K562 (cell line): ENCODE data around the gene SIGMAR1. TPM values are rescaled to one million over a fixed set of nuclear protein-coding genes. Genes with fewer than 3 reads are reported as not detected.

Source experiments
- ATAC-seq: fragments of 200-7000 bp; cut with Tn5 transposase; 3 replicates; pipeline ENCODE4 v1.9.1; 2020; ENCODE audit warnings: moderate library complexity
- BruUV-seq: library from RNA; stranded (reverse); fragments of 400-500 nt; replicated peaks from 2 replicates; lab custom pipeline; 2021; lab: Mats Ljungman, UMichigan
- CTCF ChIA-PET: fragments of 300-600 bp; formaldehyde crosslinking; extraction: SDS; loops from one replicate; lab custom pipeline; 2021; ENCODE audit warnings: low intra/inter-chr PET ratio; lab: Yijun Ruan, JAX
- POLR2A ChIA-PET: fragments of 300-600, 350-650 bp; sonication (Branson Sonifier 250); formaldehyde crosslinking; extraction: SDS; loops from one replicate; lab custom pipeline; 2021; ENCODE audit warnings: antibody characterized with exemption, inconsistent platforms; lab: Yijun Ruan, JAX
- DNase-seq, 4 experiments: peaks; one replicate each; pipeline versions ENCODE4 v3.0.0 to v3.0.0-alpha.2; 2011 to 2018; ENCODE audit warnings: low spot score in 3 of 4, mixed read lengths in 3 of 4; ENCODE audit errors: extremely low read depth in 1 of 4
- FAIRE-seq: peaks from 2 replicates; lab custom pipeline; 2011; peaks lifted over from hg19 to GRCh38; lab: Jason Lieb, UNC
- H2AFZ ChIP-seq: 2 replicates; pipeline ENCODE4 v1.6.0; 2011; ENCODE audit warnings: low read depth, low read length, control low read depth, inconsistent platforms
- H3K27ac ChIP-seq: fragments of 200-600 bp; 3 replicates; pipeline ENCODE4 v1.8.0; 2011; ENCODE audit warnings: low read depth, mild to moderate bottlenecking, control low read depth, inconsistent platforms, low read length, moderate library complexity, mixed read lengths; ENCODE audit errors: extremely low read depth
- H3K27me3 ChIP-seq, 2 experiments: fragments of 300-600 bp in 1 of 2; 2 replicates in 1 of 2; 3 replicates in 1 of 2; pipeline versions ENCODE4 v1.6.0 to v1.8.0; 2011; ENCODE audit warnings: inconsistent platforms in 2 of 2, low read length in 2 of 2, mild to moderate bottlenecking in 1 of 2, mixed read lengths in 1 of 2, moderate library complexity in 1 of 2; ENCODE audit not compliant: control insufficient read depth in 2 of 2, insufficient read depth in 2 of 2
- H3K36me3 ChIP-seq: fragments of 300-600 bp; 3 replicates; pipeline ENCODE4 v1.8.0; 2011; ENCODE audit warnings: mild to moderate bottlenecking, low read length, inconsistent platforms; ENCODE audit not compliant: control insufficient read depth, insufficient read depth
- H3K4me1 ChIP-seq, 2 experiments: fragments of 200-600 bp in 1 of 2; replicated peaks in 1 of 2; 2 replicates in 1 of 2; 3 replicates in 1 of 2; pipeline versions ENCODE4 v1.5.1 to v1.8.0; 2011; ENCODE audit warnings: inconsistent platforms in 2 of 2, low read length in 2 of 2, mild to moderate bottlenecking in 1 of 2, mixed read lengths in 1 of 2, moderate library complexity in 1 of 2; ENCODE audit not compliant: control insufficient read depth in 2 of 2, insufficient read depth in 2 of 2
- H3K4me2 ChIP-seq: 2 replicates; pipeline ENCODE4 v1.6.1; 2011; ENCODE audit warnings: low read length, control low read depth, inconsistent platforms, mixed read lengths; ENCODE audit not compliant: insufficient read depth
- H3K4me3 ChIP-seq: fragments of 200-600 bp; sonication (generic), shearing (Covaris generic); 2 replicates; pipeline ENCODE4 v1.5.1; 2016; ENCODE audit warnings: control low read depth, inconsistent platforms
- H3K79me2 ChIP-seq: fragments of 200-600 bp; 3 replicates; pipeline ENCODE4 v1.8.0; 2011; ENCODE audit warnings: low read length, inconsistent platforms; ENCODE audit not compliant: control insufficient read depth, insufficient read depth
- H3K9ac ChIP-seq, 2 experiments: 2 replicates each; pipeline versions ENCODE4 v1.6.0 to v1.6.1; 2011; ENCODE audit warnings: low read depth in 2 of 2, low read length in 2 of 2, control low read depth in 1 of 2, inconsistent platforms in 1 of 2, mild to moderate bottlenecking in 1 of 2, mixed read lengths in 1 of 2; ENCODE audit not compliant: insufficient read depth in 1 of 2
- H3K9me1 ChIP-seq: one replicate; pipeline ENCODE4 v1.6.0; 2011; ENCODE audit warnings: inconsistent platforms, mild to moderate bottlenecking, low read length, moderate library complexity; ENCODE audit not compliant: control insufficient read depth, insufficient read depth
- H3K9me3 ChIP-seq: replicated peaks from 2 replicates; pipeline ENCODE4 v1.5.1; 2011; ENCODE audit warnings: low read depth, low read length, inconsistent platforms; ENCODE audit not compliant: control insufficient read depth, insufficient read depth
- H4K20me1 ChIP-seq: replicated peaks from 2 replicates; pipeline ENCODE4 v1.6.1; 2011; ENCODE audit warnings: low read length, inconsistent platforms, mixed read lengths; ENCODE audit not compliant: control insufficient read depth, insufficient read depth
- CAMTA2 ChIP-seq: fragments of 250-450 bp; sonication (Bioruptor Pico); conservative IDR thresholded peaks from 2 replicates; pipeline ENCODE4 v1.5.1; 2022
- CCAR2 ChIP-seq: fragments of 200-400 bp; formaldehyde crosslinking; IDR thresholded peaks from 2 replicates; pipeline ENCODE4 v1.6.1; 2017; ENCODE audit warnings: mild to moderate bottlenecking, low read depth, low read length
- COPS2 ChIP-seq: fragments of 450-650 bp; conservative IDR thresholded peaks from 2 replicates; pipeline ENCODE4 v1.6.1; 2016; ENCODE audit warnings: mild to moderate bottlenecking, moderate library complexity
- CREB3 ChIP-seq: fragments of 450-650 bp; conservative IDR thresholded peaks from 2 replicates; pipeline ENCODE4 v1.6.1; 2016; ENCODE audit warnings: missing genetic modification characterization, low read depth, mild to moderate bottlenecking, missing compliant biosample characterization, moderate library complexity
- ETS1 ChIP-seq: conservative IDR thresholded peaks from 2 replicates; pipeline ENCODE4 v1.6.1; 2011; ENCODE audit warnings: low read depth, mild to moderate bottlenecking, low read length; ENCODE audit not compliant: control insufficient read depth
- FOXA3 ChIP-seq, 2 experiments: fragments of 450-650 bp in 1 of 2; sonication (generic) in 1 of 2; formaldehyde crosslinking; IDR thresholded peaks in 1 of 2; conservative IDR thresholded peaks in 1 of 2; 2 replicates each; pipeline versions ENCODE4 v1.4.0 to v1.8.0; 2020 to 2022; ENCODE audit warnings: mild to moderate bottlenecking in 2 of 2, missing genetic modification reagents in 1 of 2
- GATAD2B ChIP-seq: fragments of 450-650 bp; IDR thresholded peaks from 2 replicates; pipeline ENCODE4 v1.6.1; 2017; ENCODE audit warnings: mild to moderate bottlenecking, borderline replicate concordance
- HSF4 ChIP-seq: fragments of 250-450 bp; sonication (Bioruptor Pico); IDR thresholded peaks from 2 replicates; pipeline ENCODE4 v2.1.2; 2022; ENCODE audit warnings: mild to moderate bottlenecking, moderate library complexity, borderline replicate concordance
- KDM5B ChIP-seq: fragments of 200-600 bp; sonication (generic); IDR thresholded peaks from 2 replicates; pipeline ENCODE4 v1.6.1; 2012; ENCODE audit warnings: low read depth, mild to moderate bottlenecking, moderate library complexity, low read length, control low read depth, inconsistent platforms; ENCODE audit not compliant: insufficient replicate concordance
- L3MBTL2 ChIP-seq: fragments of 450-650 bp; IDR thresholded peaks from 2 replicates; pipeline ENCODE4 v1.6.1; 2016; ENCODE audit warnings: mild to moderate bottlenecking, moderate library complexity
- MTA2 ChIP-seq: fragments of 450-650 bp; IDR thresholded peaks from 2 replicates; pipeline ENCODE4 v1.6.1; 2016; ENCODE audit warnings: low read depth
- MTF1 ChIP-seq: fragments of 250-450 bp; sonication (Bioruptor Pico); IDR thresholded peaks from 2 replicates; pipeline ENCODE4 v1.9.0; 2021; ENCODE audit warnings: moderate library complexity, mild to moderate bottlenecking, inconsistent platforms, borderline replicate concordance
- NBN ChIP-seq: fragments of 450-650 bp; IDR thresholded peaks from 2 replicates; pipeline ENCODE4 v1.6.1; 2016; ENCODE audit warnings: low read depth, mild to moderate bottlenecking
- SMARCB1 ChIP-seq: IDR thresholded peaks from 2 replicates; pipeline ENCODE4 v1.6.1; 2011; ENCODE audit warnings: improper control_type of control experiment, low read depth; ENCODE audit not compliant: insufficient read length
- SRSF9 ChIP-seq: fragments of 200-400 bp; formaldehyde crosslinking; IDR thresholded peaks from 2 replicates; pipeline ENCODE4 v1.6.1; 2017; ENCODE audit warnings: low read depth, low read length, borderline replicate concordance
- ZBTB34 ChIP-seq: fragments of 250-450 bp; sonication (Bioruptor Pico); IDR thresholded peaks from 2 replicates; pipeline ENCODE4 v1.8.0; 2021; ENCODE audit warnings: mild to moderate bottlenecking, moderate library complexity
- ZBTB9 ChIP-seq: fragments of 450-650 bp; formaldehyde crosslinking; IDR thresholded peaks from 2 replicates; pipeline ENCODE4 v1.4.0; 2020; ENCODE audit warnings: mild to moderate bottlenecking, moderate library complexity
- ZNF830 ChIP-seq: fragments of 250-450 bp; sonication (Bioruptor Pico); IDR thresholded peaks from 2 replicates; pipeline ENCODE4 v1.5.0; 2021; ENCODE audit warnings: mild to moderate bottlenecking
- WGBS: fragments of 100-300 bp; shearing (Covaris generic); methylation state at CpG from one replicate; pipeline ENCODE4 v1.1.6; 2016; ENCODE audit warnings: low coverage, mixed read lengths; ENCODE audit not compliant: insufficient coverage; ENCODE audit errors: missing lambda C conversion rate; 5-methylcytosine and 5-hydroxymethylcytosine counted together
- in situ Hi-C: fragments of 300-500 bp; cut with MboI; formaldehyde crosslinking; loops from 4 replicates; pipeline ENCODE4 v1.15.0; 2018; ENCODE audit warnings: inconsistent platforms, mixed read lengths
- intact Hi-C: fragments of 100-400 bp; cut with micrococcal nuclease; formaldehyde crosslinking; loops from 2 replicates; pipeline ENCODE4 v1.14.2; 2022
- polyA plus RNA-seq, 8 experiments: library from polyadenylated mRNA; depleted of rRNA in 4 of 8; stranded (reverse) in 5 of 8; unstranded in 3 of 8; fragments of >200 nt; fragmentation: Nextera tagmentation in 2 of 8; fragmentation: Illumina TruSeq in 1 of 8; extraction: Ambion mirVana in 2 of 8; extraction: Trizol in 1 of 8; gene quantifications; 2 replicates each; pipeline versions ENCODE4 v1.2.1 to v1.2.3, GENCODE V29; 2011 to 2014; ENCODE audit warnings: inconsistent platforms in 1 of 8, missing spikeins in 1 of 8
- total RNA-seq, 7 experiments: library from RNA; depleted of rRNA in 6 of 7; stranded (reverse); fragments of >200 nt in 6 of 7; fragmentation: Illumina TruSeq in 2 of 7; extraction: Trizol in 2 of 7; gene quantifications; 2 replicates each; pipeline versions ENCODE4 v1.2.1 to v1.2.3, GENCODE V29; 2011 to 2021; ENCODE audit warnings: low replicate concordance in 1 of 7

SIGMAR1 gene
- total and polyA plus RNA-seq, 9 of the 15 experiments (the other 6 are each of a cell fraction or from before 2014, with no cell fraction given), result 6.9 to 80.0 (median 35.2) TPM

- H3K27ac ChIP-seq, result peak overlapping the region; percentile 86
- no peaks in the 10 kb centered on the region for H3K9me3 ChIP-seq
- peaks cover 7 to 19% of the 10 kb centered on the region in 2 experiments; a peak in 4 of 5 replicates for H3K4me1 ChIP-seq
- no peaks in the 10 kb centered on the region; the same call in 1 of the 2 replicates for H4K20me1 ChIP-seq
- peaks cover 15% of the 10 kb centered on the region; the same call in 1 of the 3 replicates for H3K36me3 ChIP-seq
- CTCF ChIA-PET, result interaction anchor here (2.8 kb wide), 1 partner anchor 91 kb away, joined by 15 read pairs; no protein-coding TSS in a partner anchor
- peak overlapping the region; percentile 93 for H3K4me2 ChIP-seq
- in situ Hi-C loops (no loop called here), intact Hi-C loops (loop anchor here (10.0 kb wide), 1 partner anchor 93 kb away; no protein-coding TSS in a partner anchor)
- H3K9me1 ChIP-seq, result no peaks in the 10 kb centered on the region
- peaks cover 17% of the 10 kb centered on the region for H3K79me2 ChIP-seq
- peak overlapping the region; percentile 89 to 92 for H3K9ac ChIP-seq
- H3K4me3 ChIP-seq, result peak overlapping the region; percentile 60
- FAIRE-seq (peak; percentile 6), ATAC-seq (peak; percentile 59), DNase-seq (peak in 1 of 4 experiments; percentile 17)
- POLR2A ChIA-PET, result interaction anchor here (0.6 to 1.3 kb wide), 4 partner anchors 9 to 180 kb away, joined by 4 read pairs; partner anchors contain the start of gene DCTN3
- H2AFZ ChIP-seq, result peak overlapping the region; percentile 94
- TSS peak; percentile 72 for BruUV-seq
- WGBS, result 15% methylated on average over 10 of the region's 10 CpGs
- H3K27me3 ChIP-seq, result no peaks in the 10 kb centered on the region
- TF ChIP-seq L3MBTL2, result no peak
- no peak for TF ChIP-seq SMARCB1
- no peak for TF ChIP-seq ZBTB34 (CRISPR knock-in tag)
- no peak for TF ChIP-seq CAMTA2 (CRISPR knock-in tag)
- TF ChIP-seq CCAR2, result no peak
- TF ChIP-seq MTF1 (CRISPR knock-in tag), result no peak
- TF ChIP-seq COPS2, result no peak
- TF ChIP-seq SRSF9, result no peak
- no peak for TF ChIP-seq FOXA3 (CRISPR knock-in tag; conservative IDR thresholded peaks at IDR 0.05 in 1 of 2, IDR thresholded peaks at IDR 0.05 in 1 of 2)
- no peak for TF ChIP-seq ZBTB9 (CRISPR knock-in tag)
- TF ChIP-seq KDM5B, result no peak
- no peak for TF ChIP-seq NBN
- no peak for TF ChIP-seq CREB3 (tag)
- no peak for TF ChIP-seq MTA2
- no peak for TF ChIP-seq HSF4 (CRISPR knock-in tag)
- TF ChIP-seq ETS1, result no peak
- TF ChIP-seq ZNF830 (CRISPR knock-in tag), result no peak
- no peak for TF ChIP-seq GATAD2B
These were observed 26.3 kb downstream of the SIGMAR1 start for GRCh38 chr9:34611251-34611810.
